NCI-H446 (cell line): ENCODE measurements around the gene DNAJC5.

Experiments
- DNase-seq, 2 experiments: peaks; one replicate each; lab custom pipeline; 2025; lab: John Stamatoyannopoulos, UW

The DNAJC5 gene

DNA sequence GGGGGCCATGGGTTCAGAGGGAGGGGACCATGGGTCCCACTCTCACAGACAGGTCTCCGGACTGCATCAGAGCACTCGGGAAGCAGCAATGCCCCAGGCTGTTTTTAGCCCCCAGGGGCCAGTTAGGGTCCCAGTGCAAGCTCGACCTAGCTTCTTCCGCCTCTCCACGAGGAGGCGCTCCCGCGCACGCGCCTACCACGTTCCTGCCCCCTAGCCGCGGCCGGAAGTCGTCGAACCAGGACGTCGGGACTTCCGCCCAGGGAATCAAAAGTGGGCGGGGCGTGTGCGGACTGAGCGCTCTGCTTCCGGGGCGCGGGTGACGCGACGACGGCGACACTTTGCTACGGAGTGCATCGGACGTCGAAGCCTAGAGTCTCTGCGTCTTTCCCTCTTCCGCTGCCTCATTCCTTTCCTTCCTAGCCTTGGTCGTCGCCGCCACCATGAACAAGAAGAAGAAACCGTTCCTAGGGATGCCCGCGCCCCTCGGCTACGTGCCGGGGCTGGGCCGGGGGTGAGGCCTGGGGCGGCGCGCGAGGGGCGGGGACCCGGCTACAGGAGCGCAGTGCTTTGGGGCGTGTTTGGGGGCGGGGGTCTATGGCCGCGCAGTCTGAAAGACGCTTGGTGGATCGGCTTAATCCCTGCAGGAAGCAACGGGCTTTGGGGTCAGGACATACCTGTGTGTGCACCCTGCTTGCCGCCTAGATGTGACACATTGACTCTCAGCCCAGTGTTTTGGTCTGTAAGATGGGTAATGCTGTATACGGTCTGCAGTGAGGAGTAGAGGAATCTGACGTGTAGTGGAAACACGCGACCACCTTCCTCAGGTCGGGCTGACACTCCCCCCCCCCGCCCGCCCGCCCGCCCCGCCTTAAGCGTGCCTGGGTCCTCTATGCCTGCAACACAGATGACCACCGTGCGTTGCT is 86.1 kb downstream of the DNAJC5 start, which contains the start of gene PRPF6:
Gene PRPF6 (plus strand): TSS at position 327 of the 923 bp plus-strand sequence. CDS start 114 bp downstream, at position 441.
- DNase-seq = peak; percentile 98 to 99

DNA sequence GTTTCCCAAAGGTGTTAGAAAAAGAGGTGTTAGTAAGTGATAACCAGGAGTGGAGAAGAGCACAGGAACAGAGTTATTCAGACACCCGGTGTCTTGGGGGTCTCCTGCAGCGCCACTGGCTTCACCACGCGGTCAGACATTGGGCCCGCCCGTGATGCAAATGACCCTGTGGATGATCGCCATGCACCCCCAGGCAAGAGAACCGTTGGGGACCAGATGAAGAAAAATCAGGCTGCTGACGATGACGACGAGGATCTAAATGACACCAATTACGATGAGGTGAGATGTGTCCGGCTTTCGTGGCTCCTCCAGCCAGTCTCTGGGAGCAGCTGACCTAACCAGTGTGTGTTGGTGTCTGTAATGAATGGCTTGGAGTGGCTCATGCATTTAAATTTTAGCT is 88.0 kb downstream of the DNAJC5 start:
- DNase-seq = no peak
